HK-2 (cell line): ENCODE results near the gene MRPL10.
A peak's percentile ranks its signal among the peaks of the same experiment; 100 is the strongest.
"Not testable (repeated sequence)": the region's sequence is repeated elsewhere in the genome, so short reads cannot be mapped to it uniquely, and the experiment has no call there.

Source experiments
- DNase-seq: peaks from one replicate; pipeline ENCODE4 v3.0.0-alpha.2; 2018; ENCODE audit not compliant: unreplicated experiment

Gene MRPL10

DNA sequence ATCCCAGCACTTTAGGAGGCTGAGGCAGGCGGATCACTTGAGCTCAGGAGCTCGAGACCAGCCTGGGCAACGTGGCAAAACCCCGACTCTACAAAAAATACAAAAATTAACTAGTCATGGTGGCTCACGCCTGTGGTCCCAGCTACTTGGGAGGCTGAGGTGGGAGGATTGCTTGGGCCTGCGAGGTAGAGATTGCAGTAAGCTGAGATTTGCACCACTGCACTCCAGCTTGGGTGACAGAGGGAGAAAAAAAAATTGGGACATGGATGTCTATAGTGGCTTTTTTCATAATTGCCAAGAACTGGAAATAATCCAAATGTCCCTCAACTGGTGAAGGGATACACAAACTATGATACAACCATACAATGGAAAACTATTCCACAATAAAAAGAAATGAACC is 38.4 kb downstream of the MRPL10 start:
- no peak for DNase-seq

DNA sequence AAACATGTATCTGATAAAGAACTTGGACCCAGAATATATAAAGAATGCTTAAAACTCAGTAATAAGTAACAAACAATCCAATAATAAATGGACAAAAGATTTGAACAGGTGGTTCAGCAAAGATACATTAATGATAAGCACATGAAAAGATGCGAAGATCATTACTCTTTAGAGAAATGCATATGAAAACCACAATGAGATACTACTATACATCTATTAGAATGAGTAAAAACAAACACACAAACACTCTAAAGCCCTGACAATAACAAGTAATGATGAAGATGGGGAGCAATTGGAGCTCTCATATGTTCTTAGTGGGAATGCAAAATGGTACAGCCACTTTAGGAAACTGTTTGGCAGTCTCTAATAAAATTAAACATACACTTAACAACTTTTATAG is 38.9 kb downstream of the MRPL10 start:
- DNase-seq = no peak

DNA sequence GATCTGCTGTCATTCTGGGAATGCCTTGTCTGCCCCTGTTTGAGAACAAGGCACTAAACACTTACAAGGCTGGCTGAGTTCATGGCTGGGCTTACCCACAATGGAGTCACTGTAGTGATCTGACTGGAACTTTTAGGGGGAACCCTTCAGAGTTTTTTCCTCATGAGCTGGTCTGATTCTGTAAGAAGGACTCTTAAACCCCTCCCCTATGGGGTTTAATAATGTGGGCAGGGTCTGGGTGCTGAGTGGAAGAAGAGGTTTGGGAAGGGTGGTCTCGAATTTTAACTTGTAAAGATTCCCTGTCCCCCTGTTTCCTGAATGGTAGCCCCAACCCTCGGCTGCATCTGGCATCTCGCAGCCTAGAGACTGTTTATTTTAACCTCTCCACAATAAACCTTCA is 40.3 kb downstream of the MRPL10 start:
- no peak for DNase-seq

DNA sequence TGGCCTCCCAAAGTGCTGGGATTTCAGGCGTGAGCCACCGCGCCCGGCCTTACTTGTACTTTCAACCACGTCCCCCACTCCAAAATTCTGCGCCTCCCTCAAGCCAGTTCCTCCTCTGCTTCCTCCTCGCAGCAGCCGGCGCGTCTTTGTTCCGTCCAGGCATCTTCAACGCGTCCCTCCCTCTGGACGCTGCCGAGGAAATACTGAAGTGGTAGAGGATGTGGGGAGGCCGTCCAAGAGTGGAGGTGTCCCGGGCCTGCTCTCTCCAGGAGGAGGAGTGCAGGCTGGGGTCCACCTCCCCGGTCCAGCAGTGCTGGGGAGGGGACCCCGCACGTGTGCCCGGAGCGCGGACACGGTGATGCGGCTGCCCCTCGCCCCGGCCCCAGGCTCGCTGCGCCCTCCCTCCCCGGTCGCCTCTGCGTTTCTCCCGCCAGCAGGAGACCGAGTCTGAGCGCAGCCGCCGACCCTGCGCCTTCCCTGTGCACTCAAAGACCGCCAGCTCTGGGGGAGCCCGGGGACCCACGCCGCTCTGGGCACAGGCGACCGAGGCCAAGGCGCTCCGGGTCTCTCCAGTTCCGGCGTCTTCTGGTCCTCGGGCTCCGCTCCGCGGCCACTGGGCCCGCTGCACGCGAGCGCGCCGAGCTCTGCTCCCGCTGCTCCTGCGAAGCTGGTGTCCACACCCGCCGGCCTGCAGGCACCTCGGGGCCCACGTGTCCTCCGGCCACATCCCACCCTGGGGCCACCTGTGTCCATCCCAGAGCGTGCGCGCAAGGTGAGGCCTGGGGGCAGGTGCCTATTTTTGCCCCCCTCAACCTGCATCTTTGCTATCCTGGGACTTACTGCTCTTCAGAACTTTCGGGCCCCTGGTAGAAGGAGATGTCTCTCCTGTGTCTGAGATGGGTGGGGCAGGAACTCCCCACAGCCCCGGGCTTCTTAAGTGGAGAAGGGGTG is 41.5 kb downstream of the MRPL10 start:
- peak; percentile 61 for DNase-seq

DNA sequence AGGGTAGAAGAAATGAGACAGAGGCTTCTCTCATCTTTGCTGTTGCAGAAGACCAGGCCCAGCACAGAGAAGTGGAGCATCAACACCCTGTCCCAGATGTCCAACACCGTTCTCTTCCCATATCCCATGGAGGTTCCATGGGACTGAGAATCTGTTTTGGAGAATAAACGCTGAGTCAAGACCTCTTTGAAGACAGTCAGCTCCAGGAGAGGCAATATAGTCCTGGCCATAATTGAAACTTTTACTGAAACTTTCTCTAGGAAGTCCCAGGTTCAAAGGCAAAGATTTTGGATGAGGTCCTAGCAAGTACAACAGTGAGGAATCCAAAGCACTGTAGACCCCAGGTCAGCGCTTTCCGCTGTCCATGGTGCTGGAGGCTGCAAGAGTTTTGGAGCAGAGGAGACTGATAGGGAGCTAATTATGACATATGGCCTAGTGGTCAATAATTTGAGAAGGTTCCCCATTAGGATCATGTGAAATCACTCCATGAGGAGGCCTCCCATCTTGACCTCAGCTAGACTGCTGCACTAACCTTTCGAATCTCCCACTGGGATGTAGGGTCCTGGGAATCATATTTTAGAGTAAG is 45.7 kb downstream of the MRPL10 start:
- peak; percentile 30 for DNase-seq

DNA sequence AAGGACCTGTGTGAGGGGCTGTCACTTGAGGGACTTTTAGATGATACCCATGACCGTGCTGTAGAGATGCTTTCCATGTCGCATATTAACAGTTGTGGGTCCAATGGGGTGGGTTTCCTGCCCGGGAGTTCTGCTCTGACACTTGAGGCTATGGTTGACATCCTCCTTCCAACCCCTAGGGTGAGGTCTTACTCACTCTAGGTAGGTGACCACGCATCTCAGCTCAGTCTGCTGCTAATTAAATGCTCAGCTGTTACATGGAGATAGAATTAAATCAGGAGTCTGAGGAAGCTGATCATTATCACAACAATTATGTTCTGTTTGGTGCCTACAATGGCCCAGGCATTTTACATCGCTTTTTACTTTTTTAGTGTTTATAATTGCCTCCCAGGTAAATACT is 49.9 kb downstream of the MRPL10 start:
- no peak for DNase-seq

DNA sequence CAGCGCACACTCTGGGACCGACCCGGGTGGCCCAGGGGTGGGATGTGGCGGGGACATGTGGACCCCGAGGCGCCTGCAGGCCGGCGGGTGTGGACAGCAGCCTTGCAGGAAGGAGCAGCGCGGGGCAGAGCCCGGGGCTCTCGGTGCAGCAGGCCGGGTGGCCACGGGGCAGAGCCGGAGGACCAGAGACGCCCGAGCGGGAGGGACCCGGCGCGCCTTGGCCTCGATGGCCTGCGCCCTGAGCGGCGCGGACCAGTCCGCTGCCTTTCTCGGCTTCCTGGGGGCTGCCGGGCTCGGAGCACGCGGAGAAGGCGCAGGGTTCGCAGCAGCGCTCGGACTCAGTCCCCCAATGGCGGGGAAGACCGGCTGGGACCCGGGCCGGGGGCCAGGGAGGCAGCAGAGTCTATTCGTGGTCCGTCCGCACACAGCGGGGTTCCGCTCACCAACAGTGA is 53.1 kb downstream of the MRPL10 start:
- DNase-seq = no peak

DNA sequence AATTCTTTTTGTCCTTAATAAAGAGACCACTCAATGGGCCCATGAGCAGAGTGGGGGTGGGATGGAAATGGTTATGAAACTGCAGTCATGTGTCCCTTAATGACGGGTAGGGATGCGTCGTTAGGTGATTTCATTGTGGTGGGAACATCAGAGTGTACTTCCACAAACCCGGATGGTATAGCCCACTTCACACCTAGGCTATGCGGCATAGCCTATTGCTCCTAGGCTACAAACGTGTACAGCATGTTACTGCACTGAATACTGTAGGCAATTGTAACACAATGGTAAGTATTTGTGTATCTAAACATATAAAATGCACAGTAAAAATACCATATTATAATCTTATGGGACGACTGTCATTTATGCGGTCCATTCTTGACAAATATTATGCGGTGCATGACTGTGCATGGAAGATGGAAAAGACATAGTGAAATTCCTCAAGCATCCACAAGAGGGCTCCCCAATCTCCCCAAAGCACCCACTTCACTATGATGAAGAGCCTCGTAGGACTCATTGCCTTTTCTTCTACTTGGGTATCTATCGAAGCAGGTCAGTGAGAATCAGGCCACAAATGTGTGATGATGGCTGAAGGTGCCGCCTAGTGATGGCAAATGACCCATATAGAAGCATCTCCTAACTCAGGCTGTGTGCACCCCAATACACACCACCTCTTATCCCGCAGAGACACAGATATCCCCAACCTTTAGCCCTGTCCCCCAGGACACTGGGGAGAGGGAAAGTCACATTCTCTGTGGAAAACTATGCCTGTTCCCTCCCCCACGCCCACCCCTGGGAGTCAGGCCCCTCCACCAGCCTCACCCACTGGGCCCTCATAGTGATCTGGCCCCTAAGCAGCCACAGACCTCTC is 54.8 kb downstream of the MRPL10 start:
- DNase-seq = peak; percentile 32

DNA sequence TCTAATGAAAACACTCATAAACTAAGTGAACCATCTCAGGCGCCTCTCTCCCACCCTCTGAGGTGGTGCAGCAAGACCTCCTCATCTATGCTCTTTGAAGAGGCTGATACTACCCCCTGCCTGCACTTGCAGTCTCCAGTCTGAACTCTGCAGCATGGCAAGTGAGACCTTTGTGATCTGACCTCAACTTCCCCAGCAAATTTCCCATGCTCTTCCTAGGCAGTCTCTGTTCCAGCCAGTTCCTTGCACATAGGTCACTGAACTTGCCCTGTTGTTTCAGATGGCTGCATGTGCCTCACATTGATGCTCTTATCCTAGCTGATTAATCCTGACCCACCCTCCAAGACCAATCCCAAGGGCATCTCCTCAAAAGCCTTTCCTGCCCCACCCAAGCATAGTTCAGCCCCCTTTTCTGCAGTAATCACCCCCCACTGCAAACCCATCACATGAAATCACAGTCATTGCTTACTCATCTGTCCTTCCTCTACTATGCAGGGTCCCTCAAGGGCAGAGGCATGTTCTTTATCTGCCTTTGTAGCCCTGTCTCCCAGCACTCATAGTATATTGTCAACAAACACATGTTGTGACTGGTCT is 56.3 kb downstream of the MRPL10 start:
- no peak for DNase-seq

DNA sequence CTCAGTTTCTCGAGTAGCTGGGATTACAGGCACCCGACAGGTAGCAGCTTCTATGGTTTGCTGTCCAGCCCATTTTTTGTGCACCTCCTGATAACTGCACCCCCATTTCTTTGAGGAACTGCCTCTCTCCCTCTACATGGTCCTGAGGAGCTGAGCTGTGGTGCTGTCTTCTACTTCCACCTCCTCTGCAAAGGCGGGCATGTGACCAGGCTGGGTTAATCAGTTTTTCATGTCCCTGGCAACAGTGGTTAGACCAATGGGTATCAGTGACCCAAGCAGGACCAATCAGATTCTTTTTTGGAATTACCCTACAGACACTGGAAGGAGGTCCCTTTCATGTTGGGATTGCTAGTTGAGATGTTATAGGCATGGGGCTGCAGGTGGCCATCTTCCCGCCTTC is 57.0 kb downstream of the MRPL10 start:
- no peak for DNase-seq

DNA sequence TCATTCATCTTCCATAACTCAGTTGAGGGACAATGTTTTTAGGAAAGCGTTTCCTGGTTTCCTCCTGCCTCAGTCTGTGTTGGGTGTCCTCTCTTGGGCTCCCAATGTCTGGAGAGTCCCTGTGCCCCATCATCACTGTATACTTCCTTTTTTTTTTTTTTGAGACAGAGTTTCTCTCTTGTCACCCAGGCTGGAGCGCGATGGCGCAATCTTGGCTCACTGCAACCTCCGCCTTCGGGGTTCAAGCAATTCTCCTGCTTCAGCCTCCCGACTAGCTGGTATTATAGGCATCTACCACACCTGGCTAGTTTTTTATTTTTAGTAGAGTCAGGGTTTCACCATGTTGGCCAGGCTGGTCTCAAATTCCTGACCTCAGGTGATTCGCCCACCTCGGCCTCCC is 57.7 kb downstream of the MRPL10 start:
- not testable (repeated sequence) for DNase-seq
